Dermis lymphatic vessel endothelial cell (primary cell): ENCODE measurements around the gene MGA. TPM values are rescaled to one million over a fixed set of nuclear protein-coding genes. Genes with fewer than 3 reads are reported as not detected.

Experiments used
- total RNA-seq: library from RNA; depleted of rRNA; stranded (reverse); fragments of >200 nt; gene quantifications from 2 replicates; pipeline ENCODE4 v1.2.1, GENCODE V29; 2014

MGA gene
- total RNA-seq, result 26.7 and 36.9 TPM in 2 replicates

DNA sequence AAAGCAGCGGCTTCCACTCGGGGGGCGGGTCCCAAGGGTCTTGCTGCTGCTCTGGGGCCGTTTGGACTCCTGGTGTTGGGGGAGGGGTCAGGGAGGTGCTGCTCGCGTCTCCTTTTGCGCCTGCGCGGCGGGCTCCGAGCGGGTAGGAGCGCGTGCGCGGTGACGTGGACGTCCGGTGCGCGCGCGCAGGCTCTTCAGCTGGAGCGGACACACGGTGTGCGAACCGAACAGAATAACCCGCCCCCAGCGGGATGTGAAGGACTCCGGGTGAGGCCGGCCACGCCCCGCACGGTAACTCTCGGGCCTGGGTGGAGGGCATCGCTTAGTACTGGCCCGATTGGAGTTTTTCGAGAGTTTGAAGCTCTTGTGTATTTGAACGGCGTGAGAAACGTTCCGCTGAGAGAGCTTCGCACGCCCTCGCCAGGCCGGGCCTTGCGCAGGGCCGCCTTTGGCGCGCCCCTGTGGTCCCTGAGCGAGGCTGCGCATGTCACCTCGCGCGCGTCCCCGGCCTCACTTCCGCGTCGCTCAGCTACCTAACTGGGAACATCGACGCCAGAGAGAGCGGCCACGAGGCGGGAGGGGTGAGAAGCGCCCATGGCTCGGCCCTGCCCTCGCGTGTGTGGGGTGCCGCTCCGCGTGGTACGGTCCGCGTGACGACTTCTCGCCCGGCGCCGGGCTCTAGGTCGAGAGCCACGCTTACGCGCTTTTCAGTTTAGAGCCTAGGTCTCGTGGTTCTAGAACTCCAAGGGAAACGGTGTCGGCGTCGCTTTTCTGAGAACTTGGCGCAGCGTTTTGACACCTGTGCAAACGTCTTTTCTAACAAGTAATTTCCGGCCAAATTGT is at the start of gene MGA:
Gene MGA, plus strand, starts transcription at position 171 of the 843 bp plus-strand sequence.

DNA sequence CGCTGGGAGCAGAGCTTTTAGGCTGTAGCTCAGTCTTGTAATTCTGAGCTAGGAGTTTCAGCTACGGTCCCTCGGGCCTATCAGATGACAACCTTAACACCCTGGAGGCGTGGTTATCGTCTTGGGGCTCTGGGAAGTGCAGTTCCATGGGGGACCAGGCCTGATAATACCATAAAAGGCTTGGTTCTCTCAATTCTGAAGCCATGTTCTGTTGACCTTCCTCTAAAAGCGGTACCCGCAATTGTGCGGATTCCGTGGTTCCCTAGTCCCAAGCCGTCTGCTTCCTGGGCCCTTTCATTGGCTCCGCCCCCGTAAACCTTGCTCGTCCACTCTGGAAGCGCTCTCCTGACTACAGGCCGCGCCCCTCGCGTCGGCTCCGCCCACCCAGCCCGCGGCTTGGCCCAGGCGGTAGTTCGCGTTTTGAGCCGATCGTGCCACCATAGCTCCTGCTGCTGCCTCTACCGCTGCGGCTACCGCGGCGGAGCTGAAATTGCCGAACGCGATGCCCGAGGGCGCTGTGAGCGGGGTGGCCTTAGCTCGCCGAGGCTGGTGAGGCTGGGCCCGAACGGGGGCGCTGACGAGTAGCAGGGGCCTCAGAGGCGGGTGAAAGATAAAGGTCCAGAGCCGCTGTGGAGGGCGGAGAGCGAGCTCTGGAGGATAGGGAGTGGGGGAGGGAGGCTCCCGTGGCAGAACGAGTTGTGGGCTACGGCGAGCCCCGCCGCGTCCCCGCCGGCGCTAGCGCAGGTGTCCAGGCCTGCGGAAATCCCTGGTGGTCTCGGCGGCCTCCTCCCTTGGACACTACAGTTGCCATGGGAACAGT is 114.1 kb downstream of the MGA start, which contains the start of gene MAPKBP1:
Gene MAPKBP1, plus strand, starts transcription at position 423 of the 820 bp plus-strand sequence. CDS start 792 bp downstream, outside the sequence.

Other genes with a start within 250 kb of the MGA start
- 13.0 and 18.4 TPM in 2 replicates for gene RTF1, start 243.3 kb upstream of the MGA start, total RNA-seq
- 0.09 and 0.11 TPM in 2 replicates for gene ITPKA, start 166.5 kb upstream of the MGA start, total RNA-seq
- 0.09 TPM in 1 of 2 replicates, not detected in the other for gene LTK, start 146.6 kb upstream of the MGA start, total RNA-seq
- 7.6 and 11.9 TPM in 2 replicates for gene RPAP1, start 116.1 kb upstream of the MGA start, total RNA-seq
- gene TYRO3, start 101.2 kb upstream of the MGA start, total RNA-seq, result 1.7 and 2.1 TPM in 2 replicates
- gene MAPKBP1, start 114.1 kb downstream of the MGA start, total RNA-seq, result 6.3 and 9.2 TPM in 2 replicates
- gene JMJD7, start 167.7 kb downstream of the MGA start, total RNA-seq, result 3.1 and 3.3 TPM in 2 replicates
- 0.33 and 1.8 TPM in 2 replicates for gene PLA2G4B, start 178.4 kb downstream of the MGA start, total RNA-seq
- gene SPTBN5, start 233.6 kb downstream of the MGA start, total RNA-seq, result 0.76 and 1.0 TPM in 2 replicates